Adrenal gland (tissue), 5 donors: ENCODE data around the gene PPM1M.

Experiments used
- CTCF ChIP-seq, 6 experiments: fragments of 450-650 bp in 4 of 6; fragments of 200-600 bp in 2 of 6; sonication (generic) in 1 of 6; IDR thresholded peaks; 1 replicate in 5 of 6; 2 replicates in 1 of 6; pipeline versions ENCODE4 v1.5.1 to v1.8.0; 2016 to 2021; ENCODE audit warnings: antibody characterized with exemption in 6 of 6, mild to moderate bottlenecking in 2 of 6, moderate library complexity in 1 of 6
- POLR2A ChIP-seq, 2 donors: fragments of 450-650 bp; IDR thresholded peaks; one replicate each; pipeline ENCODE4 v1.6.1; 2017; ENCODE audit warnings: antibody characterized with exemption in 2 of 2, mild to moderate bottlenecking in 2 of 2, moderate library complexity in 1 of 2
- donor health status: DM: no; HTN: no; CAD: no.

- peak; percentile 98 to 100 for TF ChIP-seq POLR2A (IDR thresholded peaks at IDR 0.05)
- peak in 4 of 6 experiments; percentile 15 to 53 (median 30) for TF ChIP-seq CTCF (IDR thresholded peaks at IDR 0.05)
Observed at GRCh38 chr3:52197842-52198625, 47.5 kb upstream of the PPM1M start, which contains the start of gene ALAS1.
